LHCN-M2 (cell line): ENCODE data around the gene POM121L12. TPM values are rescaled to one million over a fixed set of nuclear protein-coding genes. Genes with fewer than 3 reads are reported as not detected.

ENCODE experiments used
- DNase-seq: peaks from one replicate; pipeline ENCODE4 v3.0.0-alpha.2; 2012; ENCODE audit warnings: low read depth
- polyA plus RNA-seq: library from polyadenylated mRNA; unstranded; fragments of >200 nt; gene quantifications from one replicate; pipeline ENCODE4 v1.2.1, GENCODE V29; 2012; ENCODE audit warnings: missing spikeins
- total RNA-seq: library from RNA; depleted of rRNA; stranded (reverse); fragments of >200 nt; gene quantifications from 2 replicates; pipeline ENCODE4 v1.2.3, GENCODE V29; 2014; rRNA removed

Gene POM121L12
- total RNA-seq, result not detected in 2 replicates
- polyA plus RNA-seq, result not detected

GRCh38 chr7:53035499-53036412, at the start of gene POM121L12:
POM121L12 (plus strand) TSS chr7:53035633; CDS start chr7:53035672, 39 bp downstream.
- DNase-seq, result no peak

GRCh38 chr7:52992001-52992400, 43.4 kb upstream of the POM121L12 start:
- DNase-seq, result no peak

DNA sequence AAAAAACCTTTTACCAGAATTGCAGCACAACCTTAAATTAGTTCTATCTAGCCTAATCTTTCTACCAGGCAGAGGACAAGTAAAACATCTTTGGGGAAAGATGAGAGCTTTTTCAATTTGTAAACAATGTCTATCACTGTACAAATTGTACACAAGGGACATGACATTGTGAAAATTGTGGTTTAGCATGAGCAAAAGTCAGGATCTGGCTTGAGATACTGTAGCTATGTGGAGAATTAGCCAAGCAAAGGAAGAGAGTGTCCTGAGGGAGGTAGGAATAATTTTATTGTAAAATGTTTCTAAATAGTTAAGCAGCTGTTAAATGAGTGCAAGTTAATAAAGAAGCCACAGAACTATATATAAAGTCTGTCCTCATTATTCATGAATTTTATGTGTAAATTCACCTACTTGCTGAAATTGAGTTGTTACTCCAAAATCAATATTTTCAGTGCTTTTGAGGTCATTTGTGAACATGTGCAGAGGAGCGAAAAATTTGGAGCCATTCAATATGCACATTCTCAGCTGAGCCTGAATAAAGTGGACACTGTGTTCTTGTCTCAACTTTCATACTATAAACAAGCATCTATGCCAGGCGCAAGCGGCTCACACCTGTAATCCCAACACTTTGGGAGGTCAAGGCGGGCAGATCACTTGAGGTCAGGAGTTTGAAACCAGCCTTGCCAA, 42.8 kb upstream of the POM121L12 start:
- DNase-seq, result peak; percentile 61

- DNase-seq, result peak; percentile 74
Observed at GRCh38 chr7:52995676-52996075, 39.8 kb upstream of the POM121L12 start.

- DNase-seq, result no peak
Observed at GRCh38 chr7:53001221-53001620, 34.2 kb upstream of the POM121L12 start.

GRCh38 chr7:53002389-53002788, 33.0 kb upstream of the POM121L12 start:
- no peak for DNase-seq

DNA sequence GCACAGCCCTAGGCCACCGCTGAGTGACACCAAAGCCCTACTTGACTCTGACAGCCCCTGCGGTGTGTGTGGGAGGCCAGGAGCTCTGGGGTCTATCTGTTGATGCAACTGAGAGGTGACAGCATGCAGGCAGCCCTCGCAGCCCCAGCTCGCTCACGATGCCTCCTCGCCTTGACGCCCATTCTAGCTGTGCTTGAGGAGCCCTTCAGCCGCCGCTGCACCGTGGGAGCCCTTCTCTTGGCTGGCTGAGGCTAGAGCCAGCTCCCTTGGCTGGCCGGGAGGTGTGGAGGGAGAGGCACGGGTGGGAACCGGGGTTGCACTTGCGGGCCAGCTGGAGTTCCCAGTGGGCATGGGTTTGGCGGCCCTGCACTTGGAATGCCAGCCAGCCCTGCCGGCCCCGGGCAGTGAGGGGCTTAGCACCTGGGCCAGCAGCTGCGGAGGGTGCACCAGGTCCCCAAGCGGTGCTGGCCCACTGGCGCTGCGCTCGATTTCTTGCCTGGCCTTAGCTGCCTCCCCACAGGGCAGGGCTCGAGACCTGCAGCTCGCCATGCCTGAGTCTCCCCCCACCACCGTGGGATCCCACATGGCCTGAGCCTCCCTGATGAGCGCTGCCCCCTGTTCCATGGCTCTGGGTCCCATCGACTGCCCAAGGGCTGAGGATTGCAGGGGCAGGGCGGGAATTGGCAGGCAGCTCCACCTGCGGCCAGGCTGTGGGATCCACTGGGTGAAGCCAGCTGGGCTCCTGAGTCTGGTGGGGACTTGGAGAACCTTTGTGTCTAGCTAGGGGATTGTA, 31.6 kb upstream of the POM121L12 start:
- DNase-seq, result no peak

- no peak for DNase-seq
Observed at GRCh38 chr7:53013925-53014324, 21.5 kb upstream of the POM121L12 start.

- no peak for DNase-seq
Observed at GRCh38 chr7:53015463-53015862, 20.0 kb upstream of the POM121L12 start.

DNA sequence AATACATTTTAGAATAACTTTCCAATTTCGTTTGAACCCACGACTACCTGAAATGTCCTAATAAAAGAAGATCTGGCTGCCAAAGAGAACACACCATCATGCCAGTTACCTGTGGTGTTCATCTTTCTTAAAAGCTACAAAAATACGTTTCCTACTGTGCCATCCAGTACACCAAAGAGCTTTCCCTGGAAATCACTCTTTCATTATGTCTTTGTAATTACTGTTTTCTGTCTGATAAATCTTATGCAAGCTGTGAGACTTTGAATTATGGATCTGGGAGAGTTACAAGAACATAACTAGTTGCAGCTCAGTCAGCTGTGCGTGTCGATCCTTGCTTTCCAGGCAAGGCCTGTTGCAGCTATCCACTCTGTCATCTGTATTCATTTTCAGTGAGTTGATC, 12.5 kb upstream of the POM121L12 start:
- DNase-seq, result no peak

GRCh38 chr7:53048638-53049037, 13.2 kb downstream of the POM121L12 start:
- DNase-seq, result no peak

DNA sequence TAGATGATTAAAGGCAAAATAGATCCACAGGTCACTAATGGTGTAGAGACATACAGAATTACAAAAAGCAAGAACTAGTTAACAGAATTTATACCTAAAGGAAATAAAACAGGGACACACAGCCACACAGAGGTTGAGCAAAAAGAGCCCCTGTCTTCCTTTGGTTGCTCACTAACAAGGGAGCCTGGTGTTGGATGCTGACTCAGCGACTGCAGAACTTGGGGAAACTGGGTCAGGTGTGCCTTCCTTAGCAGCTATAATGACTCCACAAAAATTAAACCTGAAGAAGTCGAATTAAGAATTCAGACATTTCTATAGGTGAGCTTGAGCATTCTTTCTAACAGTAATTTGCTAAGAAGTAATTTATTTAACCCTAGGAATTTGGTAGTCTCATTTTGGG, 15.0 kb downstream of the POM121L12 start:
- DNase-seq, result no peak

DNA sequence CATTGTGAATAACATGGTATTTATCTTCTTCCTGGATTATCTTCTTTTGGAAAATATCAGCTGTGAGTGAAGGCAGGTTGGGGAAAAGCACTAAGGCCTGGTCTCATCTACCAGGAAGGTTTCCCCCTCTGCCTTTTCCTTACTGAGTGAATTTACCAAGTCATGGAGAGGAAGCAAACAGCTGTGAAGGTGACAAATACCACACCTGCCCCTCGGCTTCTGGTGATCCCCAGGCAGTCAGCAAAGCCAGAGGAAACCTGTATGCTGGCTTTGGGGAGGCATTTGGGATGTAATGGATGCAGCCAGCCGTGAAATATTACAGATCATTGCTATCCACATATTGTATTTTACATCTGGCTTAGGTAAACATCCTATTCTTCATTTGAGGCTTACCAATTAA, 24.2 kb downstream of the POM121L12 start:
- no peak for DNase-seq

- no peak for DNase-seq
Observed at GRCh38 chr7:53060066-53060465, 24.6 kb downstream of the POM121L12 start.

- no peak for DNase-seq
Observed at GRCh38 chr7:53062796-53063195, 27.4 kb downstream of the POM121L12 start.

DNA sequence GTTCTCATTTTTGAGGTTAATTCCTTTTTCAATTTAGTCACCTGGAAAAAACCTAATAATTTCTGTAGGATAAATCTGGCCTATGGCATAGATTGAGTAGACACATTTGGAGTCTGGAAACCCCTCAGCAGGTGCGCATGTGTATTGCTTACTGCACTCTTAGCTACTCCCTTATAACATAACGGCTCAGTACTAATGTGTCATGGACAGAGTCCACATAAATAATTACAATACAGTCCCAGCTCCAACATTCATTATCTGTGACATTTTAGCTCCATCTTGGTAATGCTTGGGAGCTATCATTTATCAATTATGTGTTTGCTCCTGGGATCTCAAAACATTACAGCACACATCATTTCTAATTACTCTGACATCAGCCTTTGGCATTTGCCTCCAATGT, 33.2 kb downstream of the POM121L12 start:
- DNase-seq, result no peak

- peak; percentile 13 for DNase-seq
Observed at GRCh38 chr7:53070883-53071282, 35.5 kb downstream of the POM121L12 start.
